Superior temporal gyrus (tissue), 1 donor: Measurements from ENCODE around the gene FAM240A.

Experiments used
- DNase-seq: peaks from one replicate; pipeline ENCODE4 v3.0.0-alpha.2; 2016; ENCODE audit errors: extremely low spot score

FAM240A gene

DNA sequence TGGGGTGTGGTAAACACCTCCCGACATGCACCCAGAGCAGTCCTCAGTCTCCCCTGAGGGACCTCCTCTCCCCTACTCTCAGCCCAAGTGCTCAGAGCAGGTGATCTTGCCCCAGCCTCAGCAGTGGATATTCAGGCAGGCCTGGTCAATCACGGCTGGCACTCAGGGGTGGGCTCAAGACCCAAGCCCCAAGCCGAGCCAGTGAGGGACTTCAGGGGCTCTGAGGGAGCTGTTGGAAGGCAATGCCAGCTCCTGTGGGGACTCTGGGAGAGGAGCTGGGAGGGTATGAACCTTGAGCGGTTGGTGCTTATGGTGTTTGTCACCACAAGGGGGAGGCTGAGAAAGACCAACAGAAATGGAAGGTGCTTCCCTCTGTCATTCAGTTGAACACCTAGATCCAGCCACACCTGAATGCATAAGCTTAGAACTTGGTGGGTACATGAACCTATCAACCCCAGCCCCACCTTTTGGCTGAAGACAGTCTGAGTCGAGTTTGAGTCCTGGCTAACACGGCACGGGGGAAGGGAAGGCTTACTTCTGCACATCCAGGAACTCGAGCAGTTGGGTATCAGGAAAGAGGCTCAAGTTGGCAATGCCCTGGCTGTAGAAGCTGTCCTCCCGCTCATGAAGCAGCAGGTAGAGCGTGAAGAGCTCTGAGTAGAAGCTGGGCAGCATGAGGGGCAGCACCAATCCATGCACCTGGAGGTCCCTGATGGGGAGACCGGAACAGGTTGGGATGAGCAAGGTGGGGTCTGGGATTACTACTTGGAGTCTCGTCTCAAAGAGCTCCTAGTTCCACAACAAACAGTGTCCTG lies 61.9 kb downstream of the FAM240A start:
- no peak for DNase-seq

- no peak for DNase-seq
Measured at GRCh38 chr3:46675426-46675825, 63.1 kb downstream of the FAM240A start.
